Measurements from ENCODE around the gene TAB2.

TAB2 gene

DNA sequence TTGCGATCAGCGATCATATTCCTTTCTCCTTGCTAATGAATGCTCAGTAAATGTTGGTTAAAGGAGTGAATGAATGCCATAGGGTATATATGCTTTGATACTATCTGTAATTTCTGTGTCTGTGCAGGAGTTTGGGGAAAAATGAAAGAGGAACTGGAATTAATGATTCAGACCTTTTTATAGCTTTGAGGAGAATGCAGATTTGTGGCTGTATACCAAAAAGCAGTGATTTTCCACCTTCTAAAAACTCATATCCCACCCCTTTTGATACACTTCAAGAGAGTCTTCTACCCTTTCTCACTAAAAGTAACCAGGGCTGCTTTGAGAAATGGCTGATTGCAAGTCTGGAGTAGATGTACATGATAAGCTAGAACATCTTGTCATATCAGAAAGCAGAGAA is 56.0 kb downstream of the TAB2 start:
- no peak for DNase-seq

DNA sequence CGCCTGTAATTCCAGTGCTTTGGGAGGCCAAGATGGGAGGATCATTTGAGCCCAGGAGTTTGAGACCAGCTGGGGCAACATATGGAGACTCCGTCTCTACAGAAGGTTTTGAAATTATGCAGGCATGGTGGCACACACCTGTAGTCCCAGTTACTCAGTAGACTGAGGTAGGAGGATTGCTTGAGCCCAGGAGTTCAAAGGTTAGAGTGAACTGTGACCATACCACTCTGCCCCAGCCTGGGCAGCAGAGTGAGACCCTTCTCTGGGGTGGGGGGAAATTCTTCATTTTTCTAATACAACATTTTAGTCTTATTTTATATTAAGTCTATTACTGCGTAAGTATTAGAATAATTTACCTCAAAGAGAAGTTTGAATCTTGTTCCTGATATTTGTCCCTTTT is 62.5 kb downstream of the TAB2 start:
- DNase-seq, result no peak

DNA sequence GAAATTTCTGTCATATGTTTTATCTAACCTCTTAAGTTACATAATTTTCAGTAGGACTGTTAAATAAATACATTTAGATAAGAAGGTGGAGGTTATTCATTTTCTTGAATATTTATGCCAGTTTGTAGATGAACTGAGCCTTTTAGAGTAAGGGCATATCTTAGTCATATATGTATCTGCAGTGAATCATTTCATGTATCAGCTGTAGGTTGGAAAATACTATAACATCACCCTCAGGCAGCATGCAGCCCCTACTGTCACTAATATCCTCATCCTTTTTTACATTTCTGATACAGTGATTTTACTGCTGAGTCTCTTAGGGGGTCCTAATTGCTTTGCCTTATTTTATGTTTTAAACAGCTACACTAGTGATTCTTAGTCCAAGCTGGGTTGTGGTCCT is 63.0 kb downstream of the TAB2 start:
- DNase-seq, result no peak

DNA sequence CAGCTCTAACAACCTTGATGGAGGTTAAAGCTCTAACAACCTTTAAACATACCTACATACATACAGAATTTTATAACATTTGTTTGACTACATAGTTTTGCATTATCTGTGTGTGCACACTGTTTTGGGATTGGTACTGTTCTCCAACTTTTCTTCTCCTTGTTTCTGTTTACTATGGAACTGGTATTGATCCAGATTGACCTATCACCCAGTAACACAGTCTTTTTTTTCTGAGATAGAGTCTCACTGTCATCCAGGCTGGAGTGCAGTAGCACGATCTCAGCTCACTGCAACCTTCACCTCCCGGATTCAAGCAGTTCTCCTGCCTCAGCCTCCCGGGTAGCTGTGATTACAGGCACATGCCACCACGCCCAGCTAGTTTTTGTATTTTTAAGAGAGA is 65.9 kb downstream of the TAB2 start:
- DNase-seq, result no peak

DNA sequence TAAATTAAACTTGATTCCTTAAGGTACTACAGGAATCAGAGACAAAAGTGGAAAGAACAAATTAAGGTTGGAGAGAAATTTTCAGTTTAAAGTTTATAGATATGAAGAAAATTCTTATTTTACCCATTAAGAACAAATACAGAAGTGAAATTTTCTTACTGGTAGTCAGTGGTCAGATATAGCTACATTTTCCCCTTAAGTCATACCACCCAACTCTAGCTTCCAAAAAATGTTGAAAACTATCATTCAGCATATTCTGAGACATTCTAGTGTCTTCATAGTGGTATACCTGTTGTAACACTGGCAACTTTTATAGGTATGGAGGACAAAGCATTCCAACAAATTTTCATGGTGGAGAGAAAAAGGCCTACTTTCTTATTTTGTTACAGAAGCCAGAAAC is 67.0 kb downstream of the TAB2 start:
- DNase-seq, result no peak

DNA sequence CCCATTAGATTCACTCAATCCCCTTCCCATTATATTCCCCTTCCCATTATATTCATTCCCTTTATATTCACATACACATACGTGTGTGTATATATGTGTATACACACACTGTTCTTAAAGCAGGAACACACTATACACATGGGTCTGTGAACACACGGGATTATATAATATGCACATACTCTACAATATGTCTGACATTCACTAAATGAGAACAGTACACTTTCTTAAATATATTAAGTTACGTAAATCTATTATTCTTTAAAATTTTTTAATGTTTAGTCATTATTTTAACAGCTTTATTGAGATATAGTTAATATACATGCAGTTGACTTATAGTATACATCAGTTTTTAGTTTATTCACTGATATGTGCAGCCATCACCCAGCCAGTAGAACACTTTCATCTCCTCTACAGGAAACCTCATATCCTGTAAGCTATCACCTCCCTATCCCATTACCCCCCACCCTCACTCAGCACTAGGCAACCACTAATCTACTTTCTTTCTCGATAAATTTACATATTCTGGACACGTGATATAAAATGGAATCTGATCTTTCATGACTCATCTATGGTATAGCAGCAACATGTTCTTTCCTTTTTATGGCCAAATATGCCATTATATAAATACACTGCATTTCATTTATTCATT is 68.6 kb downstream of the TAB2 start:
- no peak for DNase-seq

DNA sequence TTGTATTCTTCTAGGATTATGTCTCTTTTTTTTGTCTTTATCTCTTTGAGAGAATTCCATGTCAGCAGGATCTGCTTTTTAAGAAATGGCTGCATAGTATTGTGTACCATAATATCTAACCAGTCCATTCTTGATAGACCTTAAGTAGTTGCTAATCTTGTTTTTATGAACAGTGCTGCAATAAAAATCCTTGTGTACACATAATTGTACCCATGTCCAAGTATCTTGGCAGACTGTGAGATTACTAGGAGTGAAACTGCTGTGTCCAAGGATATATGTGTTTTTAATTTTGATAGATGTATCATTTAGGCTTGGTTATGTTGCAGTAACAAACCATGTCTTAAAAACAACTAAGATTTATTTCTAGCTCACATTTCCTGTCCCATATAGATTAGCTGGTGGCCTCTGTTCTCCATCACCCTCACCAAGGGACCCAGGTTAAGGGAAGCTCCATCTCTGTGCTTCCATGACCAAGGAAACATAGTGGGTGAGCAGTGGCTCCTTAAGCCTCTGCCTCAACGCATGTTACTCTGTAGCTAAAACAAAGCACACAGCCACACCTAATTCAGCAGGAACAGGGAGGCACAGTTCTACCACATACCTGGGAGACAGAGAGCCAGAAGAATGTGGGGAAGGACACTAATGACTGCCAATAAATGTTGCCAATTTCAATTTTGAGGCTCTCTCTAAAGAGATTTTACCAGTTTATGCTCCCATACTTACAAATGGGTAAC is 70.4 kb downstream of the TAB2 start:
- DNase-seq, result no peak

DNA sequence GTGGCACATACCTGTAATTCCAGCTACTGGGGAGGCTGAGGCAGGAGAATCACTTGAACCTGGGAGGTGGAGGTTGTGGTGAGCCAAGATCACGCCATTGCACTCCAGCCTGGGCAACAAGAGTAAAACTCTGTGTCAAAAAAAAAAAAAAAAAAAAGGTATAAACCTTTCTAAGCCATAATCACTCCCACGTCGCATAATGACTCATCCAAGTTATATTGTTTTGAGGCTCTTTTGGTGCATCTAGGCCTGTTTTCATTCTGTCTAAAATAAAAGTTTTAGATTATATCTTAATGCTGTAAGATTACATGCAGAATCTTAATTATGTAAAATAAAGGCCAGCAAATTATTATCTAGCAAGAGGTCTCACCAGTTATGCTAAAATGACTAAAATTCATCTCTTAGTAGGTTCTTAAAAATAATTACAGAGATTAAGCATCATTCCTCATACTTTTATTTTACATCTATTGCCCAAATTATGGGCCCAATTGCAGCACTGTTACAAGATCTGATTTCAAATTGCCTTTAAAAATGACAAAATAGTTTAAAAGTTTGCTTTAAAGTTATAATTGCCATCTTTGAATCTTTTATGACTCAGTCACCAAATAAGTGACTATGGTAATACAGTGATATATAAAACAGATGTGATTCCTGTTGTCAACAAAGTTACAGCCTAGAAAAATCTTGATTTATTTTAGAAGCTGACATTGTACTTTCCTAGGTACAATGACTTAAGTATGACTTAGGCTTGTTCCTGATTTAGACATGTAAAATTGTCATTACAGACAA is 72.2 kb downstream of the TAB2 start:
- no peak for DNase-seq

DNA sequence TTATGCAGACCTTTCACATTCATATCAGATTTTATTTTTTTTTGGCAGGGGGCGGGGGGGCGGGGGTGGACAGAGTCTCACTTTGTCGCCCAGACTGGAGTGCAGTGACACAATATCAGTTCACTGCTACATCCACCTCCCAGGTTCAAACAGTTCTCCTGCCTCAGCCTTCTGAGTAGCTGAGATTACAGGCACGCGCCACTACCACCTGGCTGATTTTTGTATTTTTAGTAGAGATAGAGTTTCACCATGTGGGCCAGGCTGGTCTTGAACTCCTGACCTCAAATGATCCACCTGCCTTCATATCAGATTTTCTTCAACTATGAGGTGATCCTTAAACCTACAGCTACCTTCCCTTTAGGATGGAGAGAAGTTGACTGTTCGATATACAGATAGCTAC is 74.6 kb downstream of the TAB2 start:
- no peak for DNase-seq

DNA sequence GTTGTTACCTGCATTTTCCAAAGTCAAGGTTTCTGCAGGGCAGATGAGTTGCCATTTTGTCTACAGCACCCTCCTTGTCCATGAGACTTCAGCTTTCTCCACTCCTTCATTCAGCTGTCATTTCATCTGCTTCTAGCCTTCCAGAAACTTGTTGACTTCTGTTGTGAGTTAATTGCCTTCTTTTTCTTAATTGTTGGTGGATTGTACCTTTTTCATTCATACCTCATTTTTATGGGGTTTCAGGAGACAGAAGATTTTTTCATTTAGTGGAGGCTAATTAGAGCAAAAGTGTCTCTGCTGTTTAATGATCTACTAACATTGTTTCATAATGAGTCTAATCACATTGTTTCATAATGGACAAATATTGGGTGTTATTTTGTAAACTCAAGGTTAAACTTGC is 75.0 kb downstream of the TAB2 start:
- DNase-seq, result no peak

DNA sequence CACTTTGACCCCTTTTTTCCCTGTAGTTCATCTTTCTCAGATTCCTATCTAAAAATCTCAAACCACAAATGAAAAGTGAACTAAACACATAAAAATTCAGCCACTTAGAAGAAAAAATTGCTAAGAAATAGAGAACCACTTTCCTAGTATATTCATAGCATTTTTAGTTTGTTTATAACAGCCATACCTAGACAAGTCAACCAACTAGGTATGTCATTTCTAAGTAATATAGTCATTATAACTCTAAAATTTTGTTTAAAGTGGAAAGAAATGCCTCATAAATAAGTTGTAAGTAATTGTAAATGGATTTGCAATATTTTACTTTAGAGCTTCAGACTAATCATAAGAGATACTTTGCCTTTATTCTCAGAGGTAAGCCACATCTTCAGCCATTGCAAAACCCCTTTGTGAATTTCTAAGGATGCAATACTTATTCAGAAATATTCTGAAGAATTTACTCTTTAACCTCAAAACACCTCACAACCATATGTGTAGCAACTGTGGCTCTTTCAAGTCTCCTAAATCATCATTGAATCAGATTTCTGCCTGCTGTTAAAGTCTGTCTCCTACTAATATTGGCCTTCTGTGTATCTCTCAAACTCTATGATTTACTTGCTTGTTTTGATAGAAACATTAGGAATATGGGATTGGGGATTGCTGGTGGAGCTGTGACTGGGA is 75.6 kb downstream of the TAB2 start:
- DNase-seq, result no peak

DNA sequence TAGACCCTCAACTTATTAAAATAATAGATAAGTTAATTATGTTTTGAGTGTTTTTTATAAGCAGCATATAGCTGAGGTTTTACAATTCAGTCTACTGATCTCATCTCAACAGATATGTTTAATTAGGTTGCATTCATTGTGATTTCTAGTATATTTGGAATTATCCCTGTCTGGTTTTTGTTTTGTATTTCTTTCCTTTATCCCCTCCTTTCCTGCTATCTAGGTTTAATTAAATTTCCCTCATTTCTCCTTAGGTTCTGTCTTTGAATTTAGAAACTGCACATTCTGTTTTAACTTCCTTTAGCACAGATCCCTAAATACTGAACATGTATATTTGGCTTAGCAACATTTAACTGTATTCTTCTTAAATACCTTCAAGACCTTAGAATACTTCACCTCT is 77.7 kb downstream of the TAB2 start:
- no peak for DNase-seq

DNA sequence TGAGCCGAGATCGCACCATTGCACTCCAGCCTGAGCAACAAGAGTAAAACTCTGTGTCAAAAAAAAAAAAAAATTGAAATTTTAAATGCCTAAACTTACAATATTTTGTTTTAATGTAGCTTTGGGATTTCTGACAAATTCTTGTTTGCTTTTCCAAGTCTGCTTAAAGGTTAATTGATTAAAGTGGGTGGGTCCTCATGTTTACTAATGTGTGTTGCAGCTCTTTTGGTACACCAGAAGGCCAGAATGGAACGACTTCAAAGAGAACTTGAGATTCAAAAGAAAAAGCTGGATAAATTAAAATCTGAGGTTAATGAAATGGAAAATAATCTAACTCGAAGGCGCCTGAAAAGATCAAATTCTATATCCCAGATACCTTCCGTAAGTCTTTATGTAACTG is 79.9 kb downstream of the TAB2 start:
- no peak for DNase-seq

DNA sequence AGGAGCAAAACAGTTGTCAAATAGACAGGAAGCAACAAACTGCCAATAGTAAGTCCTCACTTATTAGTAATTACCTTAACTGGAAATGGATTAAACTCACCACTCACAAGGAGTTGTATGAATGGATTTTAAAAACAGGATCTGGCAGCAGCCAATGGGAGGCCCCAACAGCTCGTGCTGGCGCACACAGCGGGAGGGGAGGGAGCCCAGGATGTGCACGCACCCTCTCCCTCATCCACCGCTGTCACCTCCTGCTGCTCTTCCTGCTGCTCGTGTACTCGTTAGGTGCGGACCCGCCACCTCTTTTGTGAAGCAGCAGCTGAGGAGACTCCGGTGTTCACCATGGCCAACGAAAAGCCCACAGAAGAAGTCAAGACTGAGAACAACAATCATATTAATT is 82.5 kb downstream of the TAB2 start, which contains the start of gene SUMO4:
SUMO4 (plus strand) TSS at position 213 of the 400 bp plus-strand sequence; CDS start at position 343, 130 bp downstream.
- no peak for DNase-seq

DNA sequence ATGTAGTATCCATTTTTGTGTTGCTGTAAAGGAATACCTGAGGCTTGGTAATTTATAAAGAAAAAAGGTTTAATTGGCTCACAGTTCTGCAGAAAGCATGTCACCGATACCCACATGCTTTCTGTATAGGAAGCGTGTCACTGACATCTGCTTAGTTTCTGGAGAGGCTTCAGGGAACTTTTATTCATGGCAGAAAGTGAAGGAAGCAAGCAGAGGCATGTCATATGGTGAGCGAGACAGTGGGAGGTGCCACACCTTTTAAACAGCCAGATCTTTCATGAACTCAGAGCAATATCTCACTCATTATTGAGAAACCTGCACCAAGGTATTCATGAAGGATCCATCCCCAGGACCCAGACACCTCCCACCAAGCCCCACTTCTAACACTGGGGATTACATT is 86.0 kb downstream of the TAB2 start:
- DNase-seq, result no peak

DNA sequence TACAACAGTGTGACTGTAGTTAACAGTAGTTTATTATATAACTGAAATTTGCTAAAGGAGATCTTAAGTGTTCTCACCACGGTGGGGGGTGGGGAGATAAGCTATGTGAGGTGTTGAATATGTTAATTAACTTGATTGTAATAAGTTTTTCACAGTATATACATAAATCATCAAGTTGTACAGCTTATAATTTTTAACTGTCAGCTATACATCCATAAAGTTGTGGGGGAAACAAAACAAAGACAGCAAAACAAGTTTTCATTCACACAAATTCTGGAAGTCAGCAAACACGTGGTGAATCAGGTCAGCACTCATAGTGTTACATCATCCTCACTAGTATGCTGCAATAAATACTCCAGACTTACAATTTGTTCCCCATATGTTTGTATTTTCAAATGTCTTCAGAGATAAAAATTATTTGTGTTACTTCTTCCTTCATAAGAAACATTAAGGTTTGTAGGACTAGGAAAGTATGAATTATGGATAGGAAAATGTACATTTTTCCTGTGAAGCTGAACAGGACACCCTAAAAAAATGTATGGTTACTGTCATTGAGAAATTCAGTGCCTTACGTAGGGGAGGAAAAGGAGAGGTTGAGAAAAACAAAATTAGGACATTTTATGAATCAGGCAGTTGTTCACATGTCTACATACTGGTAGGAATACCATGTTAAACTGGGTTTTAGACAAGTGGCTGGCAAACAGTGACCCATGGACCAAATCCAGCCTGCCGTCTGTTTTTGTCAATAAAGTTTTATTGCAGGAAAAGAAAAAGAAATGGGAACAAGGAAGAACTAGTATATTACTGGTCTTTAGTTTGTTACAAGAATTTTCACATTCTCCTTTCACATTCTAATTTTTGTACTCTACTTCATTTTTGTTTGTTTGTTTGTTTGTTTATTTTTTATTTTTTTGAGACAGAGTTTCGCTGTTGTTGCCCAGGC is 88.6 kb downstream of the TAB2 start:
- no peak for DNase-seq

DNA sequence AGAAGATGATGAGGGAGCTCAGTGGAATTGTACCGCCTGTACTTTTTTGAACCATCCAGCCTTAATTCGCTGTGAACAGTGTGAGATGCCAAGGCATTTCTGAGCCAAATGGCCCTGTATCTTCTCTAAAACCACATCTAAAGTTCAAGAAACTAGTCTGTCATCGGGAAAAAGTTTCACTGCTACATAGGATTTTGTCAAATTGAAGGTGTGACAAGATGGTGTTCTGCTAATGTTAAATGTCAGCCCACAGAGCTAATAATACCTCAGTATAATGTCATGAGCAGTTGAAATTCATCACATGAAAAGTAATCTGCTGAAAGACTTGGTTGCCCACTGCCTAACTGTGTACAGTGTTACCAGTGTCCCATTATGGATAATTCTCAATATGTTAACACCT is 92.1 kb downstream of the TAB2 start:
- DNase-seq, result no peak

DNA sequence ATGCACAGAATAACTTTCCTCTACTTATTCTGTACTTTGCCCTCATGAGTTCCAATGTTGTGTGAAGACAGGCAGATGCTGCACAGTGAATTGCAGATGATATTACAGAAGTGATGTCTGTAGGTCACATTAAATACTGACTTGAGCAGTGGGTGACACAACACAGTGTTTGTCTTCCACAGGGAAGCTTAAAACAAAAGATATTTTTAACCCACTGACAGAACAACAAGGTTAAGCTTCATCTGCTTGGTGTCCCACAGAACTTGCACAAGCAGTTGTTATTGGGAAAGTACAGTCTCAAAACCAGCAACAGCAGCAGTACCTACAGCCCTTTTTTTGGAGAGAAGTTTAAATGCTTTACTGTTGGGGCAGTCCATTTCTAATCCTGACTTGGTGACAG is 93.0 kb downstream of the TAB2 start:
- no peak for DNase-seq

DNA sequence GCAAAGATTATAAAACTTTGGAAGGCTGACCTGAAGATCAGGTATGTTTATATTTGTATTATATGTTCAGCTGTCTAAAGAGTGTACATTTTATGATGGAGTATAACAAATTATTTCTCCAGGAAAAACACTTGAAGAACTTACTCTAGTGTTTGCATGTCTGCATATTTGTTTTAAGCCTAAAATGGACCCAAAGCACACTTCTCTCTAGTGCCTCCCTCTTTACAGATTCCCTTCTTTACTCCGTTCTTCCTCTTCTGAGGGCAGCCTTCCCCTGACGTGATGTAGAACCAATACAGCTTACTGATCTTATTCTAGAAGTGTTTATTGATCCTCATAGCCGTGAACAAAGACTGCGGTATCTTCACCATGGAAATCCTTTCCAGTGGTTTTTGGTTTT is 96.5 kb downstream of the TAB2 start:
- no peak for DNase-seq

DNA sequence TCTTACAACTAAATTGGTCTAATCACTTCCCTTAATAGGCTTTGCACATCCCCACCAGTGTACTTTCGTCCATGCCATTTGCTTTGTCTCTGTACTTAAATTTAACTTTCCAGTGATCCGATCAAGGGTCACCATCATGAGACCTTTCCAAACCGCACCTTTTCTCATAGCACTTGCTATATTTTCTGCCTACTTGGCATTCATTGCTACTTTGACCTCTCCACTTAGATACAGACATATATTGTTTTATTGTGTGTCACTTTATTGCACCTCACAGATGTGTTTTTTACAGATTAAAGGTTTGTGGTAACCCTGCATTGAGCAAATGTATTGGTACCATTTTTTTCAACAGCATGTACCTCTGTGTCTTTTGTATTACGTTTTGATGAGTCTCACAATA is 97.3 kb downstream of the TAB2 start:
- DNase-seq, result no peak

DNA sequence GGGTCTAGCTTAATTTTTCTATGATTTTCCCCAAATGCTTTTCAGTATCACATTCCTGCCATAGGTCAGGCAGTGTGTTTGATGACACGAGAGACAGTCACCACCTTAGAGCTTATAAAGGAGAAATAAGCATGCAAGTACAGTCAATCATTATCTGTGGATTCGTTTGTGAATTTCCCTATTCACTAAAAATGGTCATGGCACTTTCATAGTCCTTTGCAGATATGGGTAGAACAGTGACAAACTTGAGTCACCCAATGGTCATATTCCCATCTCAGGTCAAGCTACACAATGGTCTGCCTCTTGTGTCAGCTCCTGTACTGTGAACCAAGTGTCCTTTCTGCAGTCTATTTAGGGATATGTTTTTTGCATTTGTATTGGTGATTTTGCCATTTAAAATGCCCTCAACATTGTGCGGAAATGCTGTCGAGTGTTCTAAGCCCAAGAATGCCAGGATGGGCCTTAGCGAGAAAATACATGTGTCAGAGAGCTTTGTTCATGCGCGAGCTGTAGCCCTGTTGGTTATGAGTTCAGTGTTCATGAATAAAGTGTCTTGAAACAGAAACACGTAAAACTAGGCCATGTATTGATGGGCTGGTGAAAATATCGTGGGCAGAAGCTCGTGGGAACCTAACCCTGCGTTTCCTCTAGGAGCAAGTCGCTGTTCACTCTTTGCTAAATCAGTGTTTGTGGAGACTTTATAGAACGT is 102.3 kb downstream of the TAB2 start:
- DNase-seq, result no peak

DNA sequence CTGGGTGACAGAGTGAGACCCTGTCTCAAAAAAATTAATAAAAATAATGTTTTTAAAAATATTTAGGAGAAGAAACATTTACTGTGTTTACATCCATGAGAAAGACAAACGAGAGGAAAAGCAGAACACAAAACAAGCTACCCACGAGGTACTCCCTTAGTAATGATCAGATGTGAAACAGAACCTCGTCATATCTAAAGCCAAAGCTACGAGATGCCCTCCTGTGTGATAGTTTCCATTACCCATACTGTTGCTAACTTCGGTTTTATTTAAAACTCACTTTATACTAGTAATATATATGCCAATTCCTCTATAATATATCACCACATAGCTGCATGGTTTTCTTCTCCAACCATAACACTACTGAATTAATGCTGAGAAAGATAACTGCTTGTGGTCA is 103.6 kb downstream of the TAB2 start:
- DNase-seq, result no peak

Data from activated naive CD4-positive, alpha-beta T cell treated with Interleukin-2 at 50 U/mL for 16 hours (primary cell).